Astrocyte of the spinal cord (primary cell): ENCODE measurements around the gene TWF1.
A peak's percentile ranks its signal among the peaks of the same experiment; 100 is the strongest.
"Not testable (repeated sequence)": the region's sequence is repeated elsewhere in the genome, so short reads cannot be mapped to it uniquely, and the experiment has no call there.

Experiments
- DNase-seq: peaks from one replicate; pipeline ENCODE4 v3.0.0; 2011; ENCODE audit warnings: low read depth, low spot score
- H3K4me3 ChIP-seq: 2 replicates; pipeline ENCODE4 v1.5.1; 2011; ENCODE audit warnings: low read depth, mild to moderate bottlenecking, low read length, moderate library complexity
- in situ Hi-C: cut with HindIII; loops from 2 replicates; pipeline ENCODE4 v1.10.0; 2017; ENCODE audit warnings: low sequenced_read_pairs
- TF ChIP-seq, protein P1 (sequence below): IDR thresholded peaks from 2 replicates; pipeline ENCODE4 v1.5.1; 2012; ENCODE audit warnings: low read depth, mild to moderate bottlenecking, low read length, inconsistent platforms

TWF1 gene

DNA sequence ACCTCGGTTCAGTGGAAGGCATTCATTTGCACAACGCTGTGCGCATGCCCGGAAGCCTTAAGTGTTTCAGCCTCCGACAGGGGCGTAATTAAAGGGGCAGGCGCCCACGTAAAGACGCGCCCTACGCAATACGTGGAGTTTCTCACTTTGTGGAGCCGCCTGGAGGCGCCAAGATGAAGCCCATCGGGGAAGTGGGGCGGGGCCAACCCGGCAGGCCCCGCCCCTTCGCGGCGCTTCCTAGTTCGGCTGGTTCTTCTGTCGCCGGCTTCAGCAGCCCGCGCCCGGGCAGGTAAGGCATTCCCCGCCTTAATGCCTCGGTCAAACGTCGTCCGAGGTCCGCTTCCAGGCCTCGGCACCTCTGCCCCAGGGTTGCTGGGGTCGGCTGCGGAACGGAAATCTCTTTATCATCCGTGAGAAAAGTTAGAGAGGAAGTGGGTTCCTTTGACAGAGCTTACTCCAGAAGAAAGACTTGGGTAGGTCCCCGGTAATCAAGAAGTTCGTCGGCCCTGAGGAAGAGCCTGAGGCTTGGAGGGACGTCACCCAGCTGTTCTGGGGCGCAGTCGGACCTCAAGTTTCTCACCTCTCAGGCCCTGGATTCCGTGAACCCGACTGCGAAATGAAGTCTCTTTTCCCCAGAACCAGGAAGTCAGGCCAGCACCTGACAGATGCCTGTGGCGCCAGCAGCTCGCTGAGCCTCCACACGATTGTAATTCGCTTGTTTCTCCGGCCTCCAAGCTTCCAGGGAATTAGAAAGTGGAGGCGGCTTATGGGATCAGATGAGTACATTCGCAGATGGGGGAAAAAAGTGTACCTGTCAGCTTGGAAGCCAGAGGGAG lies 47.2 kb downstream of the TWF1 start, which contains the start of the genes IRAK4 and PUS7L:
TSS of gene IRAK4 (plus strand) at position 224 of the 836 bp plus-strand sequence. CDS start 9,161 bp downstream, outside the sequence.
TSS of gene PUS7L (minus strand) at position 63 of the 836 bp plus-strand sequence. CDS start 3,545 bp downstream, outside the sequence.
- DNase-seq, result peak; percentile 98
- TF ChIP-seq, protein P1, sequence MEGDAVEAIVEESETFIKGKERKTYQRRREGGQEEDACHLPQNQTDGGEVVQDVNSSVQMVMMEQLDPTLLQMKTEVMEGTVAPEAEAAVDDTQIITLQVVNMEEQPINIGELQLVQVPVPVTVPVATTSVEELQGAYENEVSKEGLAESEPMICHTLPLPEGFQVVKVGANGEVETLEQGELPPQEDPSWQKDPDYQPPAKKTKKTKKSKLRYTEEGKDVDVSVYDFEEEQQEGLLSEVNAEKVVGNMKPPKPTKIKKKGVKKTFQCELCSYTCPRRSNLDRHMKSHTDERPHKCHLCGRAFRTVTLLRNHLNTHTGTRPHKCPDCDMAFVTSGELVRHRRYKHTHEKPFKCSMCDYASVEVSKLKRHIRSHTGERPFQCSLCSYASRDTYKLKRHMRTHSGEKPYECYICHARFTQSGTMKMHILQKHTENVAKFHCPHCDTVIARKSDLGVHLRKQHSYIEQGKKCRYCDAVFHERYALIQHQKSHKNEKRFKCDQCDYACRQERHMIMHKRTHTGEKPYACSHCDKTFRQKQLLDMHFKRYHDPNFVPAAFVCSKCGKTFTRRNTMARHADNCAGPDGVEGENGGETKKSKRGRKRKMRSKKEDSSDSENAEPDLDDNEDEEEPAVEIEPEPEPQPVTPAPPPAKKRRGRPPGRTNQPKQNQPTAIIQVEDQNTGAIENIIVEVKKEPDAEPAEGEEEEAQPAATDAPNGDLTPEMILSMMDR, result peak; percentile 55
- in situ Hi-C loops, result no loop called here
- peak within 1 kb of the TSS; percentile 84 for H3K4me3 ChIP-seq

DNA sequence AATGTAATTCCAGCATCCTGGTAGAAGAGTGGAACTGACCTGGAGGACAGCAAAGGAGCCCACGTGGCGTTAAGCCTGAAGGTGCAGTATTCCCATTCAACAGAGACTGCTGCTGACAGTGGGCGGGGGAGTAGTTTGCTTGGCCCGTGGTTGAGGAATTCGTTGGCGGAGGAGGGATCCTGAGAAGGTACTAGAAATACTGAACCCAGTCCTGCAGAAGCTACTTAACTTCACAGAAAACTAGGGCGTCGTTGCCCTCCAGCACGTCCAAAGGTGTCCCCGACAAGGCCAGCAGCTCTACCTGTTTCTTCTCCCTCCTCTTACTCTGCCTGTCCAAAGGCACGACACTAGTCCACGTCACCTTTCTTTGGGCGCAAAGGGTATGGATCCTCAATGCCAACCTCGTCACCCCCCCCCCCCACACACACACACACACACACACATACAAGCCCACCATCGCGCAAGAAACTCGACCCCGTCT lies 47.8 kb downstream of the TWF1 start:
- in situ Hi-C loops, result no loop called here
- TF ChIP-seq, protein P1, result no peak
- H3K4me3 ChIP-seq, result peak overlapping the region; percentile 84
- DNase-seq, result no peak

DNA sequence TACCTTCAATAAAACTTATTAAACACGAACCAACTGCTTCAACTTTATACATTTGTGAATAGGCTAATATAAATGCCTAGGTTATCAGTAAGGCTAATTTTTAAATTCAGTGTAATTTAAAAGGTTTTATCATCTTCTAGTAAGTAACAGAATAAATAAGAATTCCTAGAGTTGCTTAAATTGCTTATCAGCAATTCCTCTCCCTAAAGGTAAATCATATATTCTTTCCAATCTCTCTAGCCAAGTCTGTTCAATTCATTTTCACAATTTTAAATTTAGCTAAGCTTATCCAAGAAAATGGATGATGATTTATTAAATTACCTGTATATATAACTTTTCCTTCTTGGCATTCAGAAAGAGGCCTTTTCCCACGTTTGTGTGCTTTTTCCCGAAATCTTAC lies 52.1 kb downstream of the TWF1 start:
- no peak for DNase-seq
- no peak overlapping the region for H3K4me3 ChIP-seq
- TF ChIP-seq, protein P1, result no peak
- in situ Hi-C loops, result no loop called here

DNA sequence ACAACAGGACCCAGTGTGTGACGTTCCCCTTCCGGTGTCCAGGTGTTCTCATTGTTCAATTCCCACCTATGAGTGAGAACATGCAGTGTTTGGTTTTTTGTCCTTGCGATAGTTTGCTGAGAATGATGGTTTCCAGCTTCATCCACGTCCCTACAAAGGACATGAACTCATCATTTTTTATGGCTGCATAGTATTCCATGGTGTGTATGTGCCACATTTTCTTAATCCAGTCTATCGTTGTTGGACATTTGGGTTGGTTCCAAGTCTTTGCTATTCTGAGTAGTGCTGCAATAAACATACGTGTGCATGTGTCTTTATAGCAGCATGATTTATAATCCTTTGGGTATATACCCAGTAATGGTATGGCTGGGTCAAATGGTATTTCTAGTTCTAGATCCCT lies 54.8 kb downstream of the TWF1 start:
- in situ Hi-C loops, DNase-seq, H3K4me3 ChIP-seq: not testable (repeated sequence)

DNA sequence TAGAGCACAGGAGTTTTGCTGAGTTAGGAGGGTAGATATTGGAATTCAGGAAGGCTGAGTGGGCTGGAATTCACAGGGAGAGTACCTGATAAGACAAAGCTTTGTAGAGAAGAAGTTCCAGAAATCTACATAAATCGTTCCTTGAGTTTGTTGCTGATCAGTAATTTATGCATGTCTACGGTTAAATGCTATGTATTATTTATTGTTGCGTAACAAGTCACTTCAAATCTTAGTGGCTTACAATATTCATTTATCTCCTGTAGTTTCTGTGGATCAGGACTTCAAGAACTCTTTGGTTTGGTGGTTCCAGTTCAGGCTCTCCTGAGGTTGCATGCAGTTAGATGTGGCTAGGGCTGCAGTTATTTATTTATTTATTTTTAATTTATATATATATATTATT lies 55.3 kb downstream of the TWF1 start:
- TF ChIP-seq, protein P1, result no peak
- in situ Hi-C loops, result no loop called here
- no peak overlapping the region for H3K4me3 ChIP-seq
- no peak for DNase-seq

DNA sequence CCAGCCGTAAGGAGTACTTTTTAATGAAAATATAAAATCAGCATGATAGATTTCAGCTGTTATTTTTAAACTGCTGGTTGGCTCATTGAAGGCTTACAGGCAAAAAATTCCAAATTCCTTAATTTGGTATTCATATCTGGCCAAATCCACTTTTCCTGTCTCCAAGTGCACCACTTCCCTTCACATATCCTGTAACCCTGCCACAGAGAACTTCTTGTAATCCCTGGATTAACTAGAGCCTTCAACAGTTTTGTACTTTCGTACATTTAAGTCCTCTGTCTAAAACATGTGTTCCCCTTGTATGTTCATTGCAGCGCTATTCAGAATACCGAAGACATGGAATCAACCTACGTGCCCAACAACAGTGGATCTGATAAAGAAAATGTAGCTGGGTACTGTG lies 57.1 kb downstream of the TWF1 start:
- in situ Hi-C loops, result no loop called here
- DNase-seq, result no peak
- no peak overlapping the region for H3K4me3 ChIP-seq
- TF ChIP-seq, protein P1, result no peak

DNA sequence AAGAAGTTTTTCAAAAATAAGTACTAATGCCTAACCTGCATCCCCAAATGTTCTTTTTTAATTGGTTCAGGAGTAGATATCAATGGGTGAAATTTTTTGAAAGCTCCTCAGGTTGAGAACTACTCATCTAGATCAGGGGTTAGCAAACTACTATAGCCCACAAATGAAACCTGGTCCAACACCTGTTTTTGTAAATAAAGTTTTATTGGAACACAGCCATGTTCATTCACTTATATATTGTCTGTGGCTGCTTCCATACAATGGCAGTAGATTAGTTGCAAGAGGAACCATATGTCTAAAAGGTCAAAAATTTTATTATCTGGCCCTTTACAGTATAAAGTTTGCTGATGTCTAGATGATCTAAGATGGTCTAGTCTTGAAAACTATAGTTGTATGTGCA lies 61.3 kb downstream of the TWF1 start:
- TF ChIP-seq, protein P1, result no peak
- in situ Hi-C loops, result no loop called here
- no peak for DNase-seq
- no peak overlapping the region for H3K4me3 ChIP-seq
